ENCODE results near the gene EIF2B1.

EIF2B1 gene

DNA sequence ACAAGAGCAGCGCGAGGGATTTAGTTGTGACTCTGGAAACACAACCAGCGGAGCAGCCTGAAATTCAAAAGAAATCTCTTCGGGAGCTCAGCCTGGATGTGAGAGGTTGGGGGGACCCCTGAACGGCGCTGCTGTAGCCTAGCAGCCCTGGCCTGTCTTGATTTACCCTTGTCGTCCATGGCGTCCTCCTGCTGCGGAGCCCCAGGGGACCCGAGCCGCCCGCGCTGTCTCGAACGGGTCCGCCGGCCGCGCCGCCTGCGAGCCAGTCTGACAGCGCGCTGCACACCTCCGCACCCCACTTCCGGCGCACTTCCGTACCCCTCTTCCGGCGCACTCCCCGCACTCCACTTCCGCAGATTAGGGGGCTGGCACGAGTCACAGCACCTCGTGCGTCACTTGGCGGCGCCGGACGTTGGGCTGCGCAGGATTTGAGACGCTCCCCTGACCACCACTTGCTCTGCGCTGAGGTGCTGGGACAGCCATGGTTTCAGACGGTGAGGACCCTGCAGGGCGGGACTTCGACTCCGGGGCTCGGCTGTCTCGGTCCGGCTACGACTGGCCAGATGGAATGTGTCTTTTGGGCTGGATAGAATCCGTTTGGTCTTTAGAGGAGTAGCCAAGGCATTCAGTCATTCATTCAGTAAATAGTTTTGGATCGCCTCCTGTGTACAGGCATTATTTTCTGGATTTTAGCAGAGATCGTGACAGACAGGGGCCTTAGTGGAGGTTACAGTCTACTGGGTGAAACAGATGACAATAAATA is at the start of gene EIF2B1, which contains the start of gene GTF2H3:
TSS of gene EIF2B1 (minus strand) at position 308 of the 763 bp plus-strand sequence. CDS start at position 179, 129 bp downstream.
TSS of gene GTF2H3 (plus strand) at position 451 of the 763 bp plus-strand sequence. CDS start at position 482, 31 bp downstream.
- peak; percentile 99 for DNase-seq

- no peak for DNase-seq
Measured at GRCh38 chr12:123681605-123682004, 48.1 kb upstream of the EIF2B1 start.

- DNase-seq = no peak
Measured at GRCh38 chr12:123678981-123679380, 45.5 kb upstream of the EIF2B1 start.

DNA sequence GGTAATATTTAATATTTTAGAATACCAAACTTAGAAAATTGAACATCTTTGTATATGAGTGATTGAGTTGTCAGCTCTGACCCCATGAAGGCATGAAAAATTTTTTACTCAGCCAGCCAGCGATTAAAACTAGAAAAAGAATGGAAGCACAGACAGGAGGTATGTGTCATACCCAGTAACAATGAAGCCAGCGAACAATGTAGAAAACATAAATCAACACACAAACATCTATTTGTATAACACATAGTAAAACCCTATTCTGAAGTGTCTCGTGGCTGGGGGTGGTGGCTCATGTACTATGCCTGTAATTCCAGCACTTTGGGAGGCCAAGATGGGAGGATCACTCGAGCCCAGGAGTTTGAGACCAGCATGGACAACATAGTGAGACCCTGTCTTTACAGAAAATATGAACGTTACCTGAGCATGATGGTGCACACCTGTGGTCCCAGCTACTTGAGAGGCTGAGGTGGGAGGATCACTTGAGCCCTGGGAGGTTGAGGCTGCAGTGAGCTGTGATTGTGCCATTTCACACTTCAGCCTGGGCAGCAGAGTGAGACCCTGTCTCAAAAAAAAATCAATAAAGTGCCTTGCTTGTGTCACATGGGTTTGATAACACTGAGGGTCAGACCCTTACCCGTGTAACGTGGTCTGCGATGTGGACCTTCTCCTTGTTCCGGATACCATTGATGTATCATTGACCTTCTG is 43.3 kb upstream of the EIF2B1 start:
- no peak for DNase-seq

DNA sequence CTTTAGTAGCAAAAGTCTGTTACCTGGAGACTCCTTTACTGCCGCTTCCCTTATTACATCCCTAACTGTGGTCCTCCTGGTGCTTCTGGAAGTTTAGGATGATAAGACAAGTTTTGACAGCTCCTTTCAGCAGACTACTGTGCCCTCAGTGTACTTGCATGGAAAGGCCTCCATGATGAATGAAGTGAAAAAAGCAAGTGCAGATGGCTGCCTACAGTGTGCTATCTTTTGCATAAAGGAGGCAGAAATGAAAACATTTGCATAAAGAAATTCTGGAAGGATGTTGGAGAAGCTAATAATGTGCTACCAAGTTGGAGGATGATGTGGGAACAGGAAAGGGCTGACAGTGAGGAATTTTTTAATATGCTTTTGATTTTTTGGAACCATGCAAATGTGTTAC is 42.0 kb upstream of the EIF2B1 start:
- no peak for DNase-seq

DNA sequence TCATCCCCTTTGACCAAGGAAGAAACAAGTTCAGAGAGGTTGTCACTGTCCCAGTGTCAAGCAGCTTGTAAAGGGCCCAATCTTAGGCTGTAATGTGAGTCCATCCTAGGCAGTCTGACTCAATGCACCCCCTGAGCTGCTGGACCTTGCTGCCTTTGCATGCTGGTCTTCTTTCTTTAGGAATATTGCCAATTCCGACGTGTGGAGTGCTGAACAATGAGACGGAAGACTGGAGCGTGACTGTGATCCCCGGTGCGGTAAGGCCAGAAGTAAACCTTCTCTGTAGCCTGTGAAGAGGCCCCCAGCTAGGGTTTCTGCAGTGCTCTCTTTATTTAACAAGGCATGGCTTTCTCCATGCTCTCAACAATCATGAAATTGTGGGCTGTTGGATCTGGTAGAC is 38.4 kb upstream of the EIF2B1 start:
- no peak for DNase-seq

DNA sequence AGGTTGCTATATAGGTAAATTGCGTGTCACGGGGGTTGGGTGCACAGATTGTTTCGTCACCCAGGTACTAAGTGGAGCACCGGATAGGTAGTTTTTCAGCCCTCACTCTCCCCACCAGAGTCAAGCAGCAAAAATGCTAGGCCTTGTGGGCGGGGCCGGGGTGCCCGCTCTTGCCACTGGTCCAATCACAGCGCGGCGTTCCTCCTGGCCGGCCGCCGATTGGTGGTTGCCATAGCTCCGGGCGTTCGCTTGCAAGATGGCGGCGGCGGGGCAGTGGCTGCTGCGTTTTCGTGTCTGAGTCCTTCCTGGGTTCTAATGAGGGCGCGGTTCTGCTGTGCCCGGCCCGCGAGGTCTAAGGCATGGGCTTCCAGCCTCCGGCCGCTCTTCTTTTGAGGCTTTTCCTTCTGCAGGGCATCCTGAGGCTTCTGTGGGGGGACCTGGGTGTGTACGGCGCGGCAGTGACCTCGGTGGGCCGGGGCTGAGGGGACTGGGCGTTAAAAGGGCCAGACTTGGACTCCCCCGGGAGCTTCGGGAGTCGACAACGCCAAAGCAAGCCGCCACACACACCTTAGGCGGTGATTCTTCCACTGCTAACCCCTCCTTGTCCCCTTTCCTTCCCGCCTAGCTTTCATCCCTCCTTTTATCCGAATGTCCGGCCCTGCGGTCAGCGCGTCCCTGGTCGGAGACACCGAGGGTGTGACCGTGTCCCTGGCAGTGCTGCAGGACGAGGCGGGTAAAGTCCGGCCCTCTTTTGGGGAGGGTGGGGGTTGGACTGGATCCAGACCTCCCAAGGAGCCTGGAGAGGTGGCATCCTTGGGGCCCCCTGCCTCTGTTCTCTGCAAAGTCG is 37.6 kb upstream of the EIF2B1 start, which contains the start of gene TCTN2:
TSS of gene TCTN2 (plus strand) at position 232 of the 847 bp plus-strand sequence. CDS start at position 360, 128 bp downstream.
- peak; percentile 96 for DNase-seq

- no peak for DNase-seq
Measured at GRCh38 chr12:123667771-123668170, 34.3 kb upstream of the EIF2B1 start.

- DNase-seq = no peak
Measured at GRCh38 chr12:123659996-123660727, 26.7 kb upstream of the EIF2B1 start.

- DNase-seq = no peak
Measured at GRCh38 chr12:123657211-123657610, 23.7 kb upstream of the EIF2B1 start.

GRCh38 chr12:123656392-123656791 is 22.9 kb upstream of the EIF2B1 start:
- no peak for DNase-seq

- DNase-seq = no peak
Measured at GRCh38 chr12:123655420-123655819, 21.9 kb upstream of the EIF2B1 start.

DNA sequence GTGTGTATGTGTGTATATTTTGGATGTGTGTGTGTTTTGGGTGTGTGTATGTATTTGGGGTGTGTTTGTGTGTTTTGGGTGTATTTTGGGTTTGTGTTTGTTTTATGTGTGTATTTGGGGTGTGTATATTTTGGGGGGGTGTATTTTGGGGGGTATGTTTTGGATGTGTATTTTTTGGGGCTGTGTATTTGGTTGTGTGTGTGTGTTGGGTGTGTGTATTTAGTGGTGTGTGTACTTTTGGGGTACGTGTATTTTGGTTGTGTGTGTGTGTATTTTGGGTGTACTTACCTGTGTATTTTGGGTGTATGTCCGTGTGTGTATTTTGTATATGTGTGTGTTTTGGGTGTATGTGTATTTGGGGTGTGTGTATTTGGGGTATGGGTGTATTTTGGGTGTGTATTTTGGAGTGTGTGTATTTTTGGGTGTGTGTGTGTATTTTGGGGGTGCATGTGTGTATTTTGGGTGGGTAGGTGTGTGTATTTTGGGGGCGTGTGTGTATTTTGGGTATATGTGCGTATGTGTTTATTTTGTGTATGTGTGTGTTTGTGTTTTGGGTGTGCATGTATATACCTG is 20.7 kb upstream of the EIF2B1 start:
- DNase-seq = no peak

- DNase-seq = no peak
Measured at GRCh38 chr12:123648401-123648800, 14.9 kb upstream of the EIF2B1 start.

GRCh38 chr12:123645878-123646277 is 12.4 kb upstream of the EIF2B1 start:
- no peak for DNase-seq

DNA sequence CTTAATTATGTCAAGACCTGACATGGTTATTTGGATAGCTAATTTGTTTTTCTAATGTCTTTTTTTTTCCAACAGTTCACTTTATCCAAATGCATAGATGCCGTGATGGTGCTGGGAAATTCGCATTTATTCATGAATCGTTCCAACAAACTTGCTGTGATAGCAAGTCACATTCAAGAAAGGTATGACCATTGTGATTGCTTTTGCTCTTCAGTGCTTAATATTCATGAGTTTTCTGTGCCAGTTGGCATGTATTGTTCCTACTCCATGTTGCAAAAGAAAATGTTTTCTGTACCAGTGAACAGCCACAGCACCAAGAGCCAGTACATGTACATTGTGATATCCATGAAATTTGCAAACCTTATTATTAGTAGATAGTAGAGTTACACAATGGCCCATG is 11.9 kb upstream of the EIF2B1 start:
- DNase-seq = no peak

- DNase-seq = no peak
Measured at GRCh38 chr12:123643911-123644310, 10.4 kb upstream of the EIF2B1 start.

DNA sequence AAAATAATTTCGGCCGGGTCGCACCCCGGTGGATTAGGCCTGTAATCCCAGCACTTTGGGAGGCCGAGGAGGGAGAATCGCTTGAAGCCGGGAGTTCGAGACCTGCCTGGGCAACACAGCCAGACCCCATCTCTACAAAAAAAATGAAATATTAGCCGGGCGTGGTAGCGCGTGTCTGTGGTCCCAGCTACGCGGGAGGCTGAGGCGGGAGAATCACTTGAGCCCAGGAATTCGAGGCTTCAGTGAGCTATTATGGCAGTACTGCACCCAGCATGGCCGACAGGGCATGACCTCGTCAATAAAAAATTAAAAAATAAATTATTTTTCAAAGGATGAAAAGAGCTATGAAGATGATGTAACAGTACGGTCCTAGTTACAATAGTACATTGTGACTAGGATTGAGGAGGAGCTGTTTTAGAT is 666 bp upstream of the EIF2B1 start:
- DNase-seq = no peak

DNA sequence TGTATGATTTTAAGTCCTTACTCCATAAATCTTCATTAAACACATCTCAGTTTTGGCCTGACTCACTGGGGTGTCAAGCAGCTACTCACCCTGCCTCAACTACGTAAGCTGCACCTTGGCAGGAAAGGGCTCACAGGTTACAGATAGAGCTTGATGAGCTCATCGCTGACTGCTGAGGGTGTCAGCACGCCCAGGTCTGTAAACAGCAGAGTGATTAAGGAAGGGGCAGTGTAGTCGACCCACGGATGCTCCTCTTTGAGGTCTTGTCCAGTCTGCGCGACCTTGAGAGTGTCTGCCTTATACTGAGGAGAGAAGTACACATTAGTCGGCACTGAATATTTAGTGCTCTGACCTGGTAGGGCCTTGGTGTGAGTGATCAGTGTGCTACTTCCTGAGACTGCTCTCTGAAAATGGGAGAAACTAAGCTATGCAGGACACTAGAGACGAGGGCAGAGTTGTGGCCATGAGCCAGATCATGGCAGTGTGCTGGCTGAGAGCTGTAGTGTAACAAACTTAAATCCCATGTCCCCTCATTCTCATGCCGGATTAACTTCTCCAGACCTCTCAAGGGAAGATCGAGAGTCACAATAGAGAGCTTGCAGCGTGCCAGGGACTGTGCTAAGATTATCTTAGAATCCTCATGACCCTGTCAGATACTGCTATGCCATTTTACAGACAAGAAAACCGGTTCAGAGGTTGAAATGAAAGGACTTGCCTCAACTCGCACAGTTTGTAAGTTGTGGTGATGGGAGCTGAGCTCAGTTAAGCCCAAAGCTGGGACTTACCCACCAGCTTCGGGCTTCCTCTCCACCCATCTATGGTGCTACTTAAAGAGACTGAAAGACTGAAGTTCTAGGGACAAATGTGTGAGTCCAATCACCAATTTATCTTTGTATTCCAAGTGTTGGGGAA is 11.6 kb downstream of the EIF2B1 start:
- DNase-seq = no peak

DNA sequence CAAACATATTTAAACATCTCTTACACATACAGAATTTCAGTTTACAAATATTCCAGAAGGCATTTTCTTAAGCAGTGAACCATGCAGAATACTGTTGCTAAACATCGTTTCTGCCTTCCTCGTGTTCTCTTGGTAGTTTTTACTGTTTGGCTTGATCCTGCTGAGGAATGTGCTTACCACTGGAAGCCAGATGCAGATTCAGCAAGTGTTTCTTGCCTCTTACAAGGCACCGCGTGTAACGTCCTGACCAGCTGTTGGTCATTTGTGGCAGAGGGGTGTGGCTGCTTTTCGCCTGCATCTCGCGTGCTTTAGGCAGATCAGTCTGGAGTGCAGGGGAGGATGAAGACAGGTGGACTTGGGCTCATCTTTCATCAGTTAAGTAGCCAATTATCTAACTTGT is 12.4 kb downstream of the EIF2B1 start:
- no peak for DNase-seq

DNA sequence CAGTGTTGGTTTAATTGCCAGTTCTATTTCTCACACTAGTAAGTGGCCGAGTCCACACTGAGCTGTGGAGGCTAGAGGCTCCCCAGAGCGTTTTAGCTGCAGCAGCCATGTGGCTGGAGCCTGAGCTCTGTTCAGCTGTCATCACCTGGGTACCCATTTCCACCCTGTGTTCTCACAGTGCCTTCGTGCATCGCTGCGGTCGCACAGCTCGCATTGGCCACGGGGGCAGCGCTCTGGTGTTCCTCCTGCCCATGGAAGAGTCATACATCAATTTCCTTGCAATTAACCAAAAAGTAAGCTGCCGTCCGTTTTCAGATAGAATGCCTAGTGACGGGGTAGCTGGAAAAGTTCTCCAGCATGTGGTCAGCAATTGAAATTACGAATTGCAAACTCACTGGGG is 15.9 kb downstream of the EIF2B1 start:
- DNase-seq = no peak

Measured in NCI-H774 (cell line).